Pancreas (tissue), 10 donors: ENCODE measurements around the gene CYFIP1. TPM values are rescaled to one million over a fixed set of nuclear protein-coding genes. Genes with fewer than 3 reads are reported as not detected.
"Not testable (repeated sequence)": the region's sequence is repeated elsewhere in the genome, so short reads cannot be mapped to it uniquely, and the experiment has no call there.

Experiments used
- ATAC-seq, 4 donors: fragments of 200-7000 bp; cut with Tn5 transposase; one replicate each; pipeline versions ENCODE4 v1.8.0 to v1.9.1; 2020; ENCODE audit warnings: mild to moderate bottlenecking in 4 of 4, moderate library complexity in 4 of 4
- DNase-seq, 6 donors: peaks; one replicate each; pipeline ENCODE4 v3.0.0-alpha.2; 2020
- FAIRE-seq: peaks from 2 replicates; lab custom pipeline; 2012; peaks lifted over from hg19 to GRCh38; lab: Jason Lieb, UNC
- H3K27ac ChIP-seq, 4 donors: fragments of 200-600 bp; sonication (generic); 1 replicate in 3 of 4; 2 replicates in 1 of 4; pipeline versions ENCODE4 v1.5.0 to v1.8.0; 2020
- H3K27me3 ChIP-seq, 4 donors: fragments of 200-600 bp; one replicate each; pipeline ENCODE4 v1.8.0; 2021
- H3K36me3 ChIP-seq, 3 donors: fragments of 200-600 bp; sonication (generic) in 1 of 3; one replicate each; pipeline versions ENCODE4 v1.5.0 to v1.8.0; 2020 to 2021
- H3K4me1 ChIP-seq, 3 donors: fragments of 200-600 bp; one replicate each; pipeline ENCODE4 v1.8.0; 2021
- H3K4me3 ChIP-seq, 4 donors: fragments of 200-600 bp; sonication (generic) in 2 of 4; one replicate each; pipeline versions ENCODE4 v1.5.0 to v1.8.0; 2020 to 2021
- H3K9me3 ChIP-seq, 4 donors: fragments of 200-600 bp; one replicate each; pipeline ENCODE4 v1.8.0; 2021
- CTCF ChIP-seq, 4 donors: fragments of 200-600 bp; sonication (generic) in 3 of 4; IDR thresholded peaks; one replicate each; pipeline versions ENCODE4 v1.5.0 to v1.8.0; 2021; ENCODE audit warnings: antibody characterized with exemption in 4 of 4
- WGBS, 2 donors: extraction: QIAGEN DNeasy Blood & Tissue Kit; methylation state at CpG; one replicate each; pipeline ENCODE4 v1.1.7; 2013; 5-methylcytosine and 5-hydroxymethylcytosine counted together
- intact Hi-C, 3 donors: fragments of 100-400 bp; cut with DNase I; formaldehyde crosslinking; loops; one replicate each; pipeline versions ENCODE4 v1.11.1 to v1.14.2; 2022
- polyA plus RNA-seq, 2 donors: library from polyadenylated mRNA; stranded (reverse); fragments of 200-250 nt; gene quantifications; one replicate each; pipeline ENCODE4 v1.2.3, GENCODE V29; 2013
- total RNA-seq, 6 donors: library from RNA; stranded (reverse); fragmentation: NEBNext Ultra II Directional in 4 of 6; extraction: Animal tissue kit (Norgen Biotek cat#: 25700) in 4 of 6; gene quantifications; one replicate each; pipeline versions ENCODE4 v1.2.1 to v1.2.4, GENCODE V29; 2021 to 2023
- donor health status: healthy with polysubstance abuse.
- donor health status: DM: no; HTN: no; CAD: no; lungs with moderate emphysema.
- donor health status: DM: no; HTN: no; CAD: no.
- donor health status: control.
- donor health status: control.
- donor health status: Bipolar disorder and iron deficiency.
- donor health status: DM: yes; HTN: yes; CAD: no.
- donor health status: DM: no; HTN: no; CAD: no.
- donor health status: DM: no; HTN: no; CAD: no.
- donor health status: DM: yes; HTN: yes; CAD: no.

The CYFIP1 gene
- total and polyA plus RNA-seq, 8 donors, result 21.3 to 99.1 (median 59.2) TPM

- 88 to 89% methylated on average over 5 of the region's 5 CpGs for WGBS, 2 donors
- Histone ChIP-seq H3K4me3 (no peak overlapping the region), H3K27ac (no peak overlapping the region), H3K27me3 (no peaks in the 10 kb centered on the region), H3K9me3 (no peaks in the 10 kb centered on the region), H3K4me1 (no peaks in the 10 kb centered on the region), H3K36me3 (peaks cover 0 to 1% (median 0%) of the 10 kb centered on the region in 3 donors)
- FAIRE-seq (no peak), DNase-seq (no peak), ATAC-seq (no peak)
- intact Hi-C loops, result no loop called here
- no peak for TF ChIP-seq CTCF (IDR thresholded peaks at IDR 0.05)
Observed at GRCh38 chr15:22992024-22992326, 11.8 kb upstream of the CYFIP1 start.

- FAIRE-seq, result no peak
- H3K27ac ChIP-seq, result no peak overlapping the region
- WGBS, 2 donors, result 48 to 59% methylated on average over 7 of the region's 7 CpGs
Observed at GRCh38 chr15:22989576-22990477, 9.7 kb upstream of the CYFIP1 start.

GRCh38 chr15:22988811-22989210, 8.6 kb upstream of the CYFIP1 start:
- WGBS, 2 donors, result 91 to 93% methylated on average over 7 of the region's 7 CpGs
- no peaks in the 10 kb centered on the region for H3K27me3 ChIP-seq
- H3K9me3 ChIP-seq, result no peaks in the 10 kb centered on the region
- TF ChIP-seq CTCF (IDR thresholded peaks at IDR 0.05), result no peak
- H3K36me3 ChIP-seq, result no peaks in the 10 kb centered on the region
- DNase-seq, result no peak
- ATAC-seq, result no peak
- no peak overlapping the region for H3K27ac ChIP-seq
- FAIRE-seq, result no peak
- intact Hi-C loops, result no loop called here
- H3K4me1 ChIP-seq, result no peaks in the 10 kb centered on the region
- H3K4me3 ChIP-seq, result no peak overlapping the region

More at GRCh38 chr15:22989576-22990477, 9.7 kb upstream of the CYFIP1 start:
- ATAC-seq, result peak; percentile 77 to 83 (median 80)
- DNase-seq, result peak in 2 of 6 donors; percentile 16 to 27
- intact Hi-C loops, result no loop called here
- no peak overlapping the region for H3K4me3 ChIP-seq
- no peaks in the 10 kb centered on the region for H3K27me3 ChIP-seq
- H3K9me3 ChIP-seq, result no peaks in the 10 kb centered on the region
- no peak for TF ChIP-seq CTCF (IDR thresholded peaks at IDR 0.05)
- H3K4me1 ChIP-seq, result no peaks in the 10 kb centered on the region
- H3K36me3 ChIP-seq, result no peaks in the 10 kb centered on the region

GRCh38 chr15:22981931-22982330, 1.8 kb upstream of the CYFIP1 start:
- FAIRE-seq, H3K27ac ChIP-seq, H3K9me3 ChIP-seq, DNase-seq, ATAC-seq, H3K27me3 ChIP-seq, H3K4me3 ChIP-seq, intact Hi-C loops, H3K36me3 ChIP-seq: not testable (repeated sequence)
- peaks cover 4 to 14% (median 5%) of the 10 kb centered on the region in 3 donors for H3K4me1 ChIP-seq
- 89 to 90% methylated on average over 11 of the region's 11 CpGs for WGBS, 2 donors

GRCh38 chr15:22981051-22981840, 1.1 kb upstream of the CYFIP1 start:
- Histone ChIP-seq H3K9me3 (no peaks in the 10 kb centered on the region), H3K27me3 (no peaks in the 10 kb centered on the region), H3K4me1 (peaks cover 5 to 19% (median 8%) of the 10 kb centered on the region in 3 donors), H3K27ac (peak overlapping the region; percentile 86 to 93 (median 92)), H3K4me3 (peak overlapping the region; percentile 84 to 99 (median 91)), H3K36me3 (no peaks in the 10 kb centered on the region)
- intact Hi-C loops, result no loop called here
- FAIRE-seq (no peak), ATAC-seq (no peak), DNase-seq (no peak)
- 58 to 63% methylated on average over 30 of the region's 30 CpGs for WGBS, 2 donors
- no peak for TF ChIP-seq CTCF (IDR thresholded peaks at IDR 0.05)
